Activated CD8-positive, alpha-beta memory T cell treated with anti-CD3 and anti-CD28 coated beads for 48 hours (primary cell): ENCODE data around the gene VEZF1.
"Not testable (repeated sequence)": the region's sequence is repeated elsewhere in the genome, so short reads cannot be mapped to it uniquely, and the experiment has no call there.

Experiments used
- DNase-seq, 3 experiments: peaks; one replicate each; pipeline ENCODE4 v3.0.0-alpha.2; 2020; ENCODE audit warnings: low read depth in 2 of 3, low spot score in 2 of 3

VEZF1 gene

DNA sequence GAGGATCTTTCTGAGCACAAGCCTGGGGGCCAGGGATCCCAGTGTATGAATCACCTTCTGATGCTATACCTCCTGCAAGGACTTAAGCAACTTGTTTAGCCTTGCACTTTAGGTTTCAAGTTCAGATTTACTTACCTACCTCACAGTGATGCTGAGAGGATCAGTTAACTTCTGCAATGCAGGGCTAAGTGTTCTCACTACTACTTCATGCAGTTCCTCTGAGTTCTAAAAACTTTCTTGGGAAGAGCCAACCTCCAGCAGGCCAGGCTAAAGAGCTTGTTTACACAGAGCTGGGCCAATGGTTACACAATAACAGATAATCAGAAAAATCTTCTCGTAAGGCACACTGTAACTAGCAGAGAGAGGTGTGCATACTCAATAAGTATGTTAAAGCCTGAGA is 13.0 kb downstream of the VEZF1 start:
- no peak for DNase-seq

DNA sequence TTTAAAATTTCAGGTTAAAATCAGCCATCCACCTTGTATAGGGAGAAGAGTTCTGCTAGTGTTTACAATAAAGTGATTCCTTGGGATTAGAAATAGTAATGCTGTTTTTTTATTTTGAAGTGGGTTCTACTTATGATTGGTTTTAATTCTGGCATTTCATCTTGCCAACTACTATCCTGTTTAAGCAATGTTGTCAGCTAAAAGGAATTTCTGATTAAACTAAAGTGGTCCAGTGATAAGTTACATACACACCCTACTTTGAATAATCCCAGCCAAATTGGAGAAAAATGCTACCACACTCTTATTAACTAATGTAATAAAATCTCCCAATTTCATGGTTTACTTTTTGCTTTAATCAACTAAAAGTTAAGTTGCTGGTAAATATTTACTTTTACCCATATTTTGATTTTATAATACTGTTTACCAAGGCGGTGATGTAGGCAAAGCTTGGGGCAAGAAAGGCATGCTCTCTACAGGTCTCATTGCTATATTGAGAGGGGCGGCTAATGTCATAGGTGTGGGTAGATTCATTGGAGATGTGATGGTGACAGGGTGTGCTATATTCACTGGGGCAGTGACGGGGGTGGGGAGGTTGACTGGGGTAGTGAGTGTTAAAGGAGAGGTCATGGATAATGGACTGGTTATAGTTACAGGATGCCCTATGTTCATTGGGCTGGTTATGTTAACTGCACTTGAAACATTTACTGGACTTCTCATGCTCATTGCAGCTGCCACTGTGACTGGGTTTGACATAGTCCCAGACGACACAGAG is 13.8 kb downstream of the VEZF1 start:
- not testable (repeated sequence) for DNase-seq

DNA sequence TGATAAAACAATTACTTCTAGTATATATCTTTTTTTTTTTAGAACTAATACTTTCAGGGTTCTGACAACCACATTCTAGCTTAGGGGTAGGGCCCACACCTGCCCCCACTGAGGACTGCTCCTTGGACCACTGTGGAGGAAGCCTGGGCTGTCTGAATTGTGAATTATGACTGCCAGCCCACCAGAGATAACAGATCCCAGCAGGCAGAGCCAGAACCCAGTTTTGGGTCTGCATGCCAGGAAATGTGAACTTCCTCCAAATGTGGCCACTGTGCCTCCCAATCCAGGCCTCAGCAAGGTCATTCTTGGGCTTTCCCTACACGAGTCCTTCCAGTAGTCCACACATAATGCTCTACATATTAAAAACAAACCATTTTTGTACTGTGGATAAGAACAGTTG is 15.9 kb downstream of the VEZF1 start:
- no peak for DNase-seq

DNA sequence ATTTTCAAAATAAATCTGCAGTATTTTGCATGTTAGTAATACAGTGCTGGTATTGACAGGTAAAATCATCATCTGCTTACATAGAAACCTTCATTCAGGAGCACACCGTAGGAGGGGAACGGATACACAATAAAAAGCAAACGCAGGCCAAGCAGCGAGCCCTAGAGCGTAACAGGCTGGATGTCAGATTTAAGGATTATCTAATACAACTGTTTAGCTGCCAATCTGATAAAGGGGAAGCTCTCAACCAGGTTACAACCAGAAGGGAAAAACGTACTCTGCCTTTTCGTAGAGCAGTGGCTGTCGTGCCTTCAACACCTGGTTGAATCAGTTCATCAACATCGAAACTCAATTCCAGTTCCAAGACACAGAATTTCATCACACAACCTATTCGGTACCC is 16.5 kb downstream of the VEZF1 start:
- DNase-seq: no peak

DNA sequence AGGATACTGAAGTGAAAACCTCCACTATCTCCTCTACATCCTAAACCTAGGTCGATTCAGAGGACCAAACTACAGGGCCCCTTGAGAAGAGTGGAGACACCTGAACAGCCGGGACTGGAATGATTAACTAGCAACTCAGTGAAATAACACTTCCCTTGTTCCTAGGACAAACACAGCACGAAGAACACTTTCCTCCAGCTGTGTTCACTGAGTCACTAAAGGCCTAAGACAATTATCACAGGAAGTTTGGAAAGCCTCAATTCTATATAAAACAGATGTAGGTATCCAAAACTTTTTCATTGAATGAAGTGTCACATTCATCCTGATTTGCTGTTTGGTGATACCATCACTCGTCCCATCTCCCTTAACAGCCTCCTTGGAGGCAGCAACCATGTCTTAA is 17.3 kb downstream of the VEZF1 start:
- DNase-seq: no peak

DNA sequence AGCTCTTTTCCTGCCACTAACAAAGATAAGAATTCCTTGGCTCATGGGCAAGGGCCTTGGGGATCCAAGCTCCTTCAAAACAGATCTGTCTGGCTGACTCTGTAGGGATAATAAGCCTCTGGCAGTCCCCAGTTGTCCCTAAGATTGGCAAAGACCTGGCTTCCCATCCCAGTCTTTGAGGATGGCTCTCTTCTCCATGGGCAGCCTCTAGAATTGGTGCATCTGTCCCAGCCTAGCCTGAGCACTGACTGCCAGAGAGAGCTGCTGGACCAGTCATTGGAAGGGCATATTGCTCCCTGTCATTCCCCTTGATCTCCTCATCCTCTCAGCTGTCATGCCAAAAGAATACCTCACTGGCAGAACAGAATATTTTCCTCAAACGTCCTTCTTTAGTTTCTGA is 19.6 kb downstream of the VEZF1 start:
- no peak for DNase-seq

DNA sequence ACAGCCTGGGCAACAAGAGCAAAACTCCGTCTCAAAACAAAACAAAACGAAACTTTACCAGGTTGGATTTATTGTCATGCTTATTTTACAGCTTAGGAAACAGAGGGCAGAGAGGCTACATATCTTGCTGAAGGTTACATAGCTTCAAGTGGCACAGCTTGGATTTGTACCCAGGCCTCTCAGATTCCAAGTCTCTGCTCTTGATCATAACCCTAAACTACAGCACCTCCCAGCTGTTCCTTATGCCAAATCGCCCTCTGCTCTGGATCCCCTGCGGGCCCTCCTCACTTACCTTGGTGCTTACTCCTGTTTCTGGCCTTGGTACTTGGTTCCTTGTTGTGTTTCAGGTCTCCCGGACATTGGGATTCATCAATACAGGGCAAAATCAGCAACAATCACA is 21.2 kb downstream of the VEZF1 start:
- DNase-seq: no peak

DNA sequence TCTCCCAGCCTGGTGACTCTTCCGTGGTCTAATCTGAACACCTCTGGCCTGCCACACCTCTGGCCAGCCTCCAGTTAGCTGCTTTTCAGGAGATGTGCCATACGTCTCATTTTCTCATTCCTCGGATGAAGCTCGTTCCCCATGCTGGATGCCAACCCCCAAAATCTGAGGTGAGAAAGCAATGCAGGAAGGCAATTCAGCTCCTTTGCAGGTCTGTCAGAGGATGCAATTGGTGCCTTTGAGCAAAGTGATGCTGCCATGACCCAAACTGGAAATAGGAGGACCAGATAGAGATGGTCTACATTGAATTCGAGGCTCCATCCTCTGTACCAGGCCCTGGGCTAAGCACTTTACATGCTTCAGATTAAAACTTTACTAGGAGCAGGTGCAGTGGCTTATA is 21.8 kb downstream of the VEZF1 start:
- no peak for DNase-seq

DNA sequence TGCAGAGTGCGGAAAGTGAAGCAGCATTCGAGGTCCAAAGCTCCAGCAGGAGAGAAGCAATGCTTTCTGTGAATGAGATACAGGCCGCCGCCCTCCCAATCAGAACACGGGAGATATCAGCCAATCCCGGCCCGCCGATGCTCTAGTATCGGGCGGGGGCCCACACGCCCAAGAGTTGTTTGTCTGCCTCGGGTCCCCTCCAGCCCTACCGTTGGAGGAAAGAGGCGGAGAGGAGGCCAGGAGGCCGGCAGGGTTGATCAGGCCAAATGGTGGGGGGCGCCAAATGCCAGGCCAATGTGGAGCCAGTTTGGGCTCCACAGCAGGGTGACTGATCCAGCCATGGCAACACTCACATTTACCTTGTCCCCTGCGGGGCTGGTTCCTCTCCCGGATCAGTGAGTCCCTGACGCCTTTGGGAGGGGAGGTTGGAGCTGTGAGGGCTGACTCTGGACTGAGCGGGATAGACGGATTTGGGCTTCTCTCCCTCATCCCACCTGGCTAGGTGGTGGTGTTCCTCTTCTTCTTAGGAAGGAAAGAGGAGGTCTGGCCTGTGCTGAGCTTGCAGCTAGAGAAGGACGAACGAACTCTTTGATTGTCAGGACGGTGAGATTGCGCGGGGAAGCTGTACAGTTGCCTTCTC is 22.4 kb downstream of the VEZF1 start:
- no peak for DNase-seq

DNA sequence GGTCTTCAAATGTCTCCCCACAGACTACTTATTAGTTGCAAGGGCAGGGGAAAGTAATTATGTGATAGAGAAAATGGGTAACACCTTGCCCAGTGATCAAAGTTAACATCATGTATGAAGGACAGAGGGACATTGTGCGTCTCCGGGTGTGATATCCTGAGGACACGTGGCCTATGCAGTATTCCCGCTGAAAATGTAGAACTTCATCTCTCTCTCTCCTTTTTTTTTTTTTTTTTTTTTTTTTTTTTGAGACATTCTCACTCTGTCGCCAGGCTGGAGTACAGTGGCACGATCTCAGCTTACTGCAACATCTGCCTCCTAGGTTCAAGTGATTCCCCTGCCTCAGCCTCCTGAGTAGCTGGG is 24.9 kb downstream of the VEZF1 start:
- no peak for DNase-seq

DNA sequence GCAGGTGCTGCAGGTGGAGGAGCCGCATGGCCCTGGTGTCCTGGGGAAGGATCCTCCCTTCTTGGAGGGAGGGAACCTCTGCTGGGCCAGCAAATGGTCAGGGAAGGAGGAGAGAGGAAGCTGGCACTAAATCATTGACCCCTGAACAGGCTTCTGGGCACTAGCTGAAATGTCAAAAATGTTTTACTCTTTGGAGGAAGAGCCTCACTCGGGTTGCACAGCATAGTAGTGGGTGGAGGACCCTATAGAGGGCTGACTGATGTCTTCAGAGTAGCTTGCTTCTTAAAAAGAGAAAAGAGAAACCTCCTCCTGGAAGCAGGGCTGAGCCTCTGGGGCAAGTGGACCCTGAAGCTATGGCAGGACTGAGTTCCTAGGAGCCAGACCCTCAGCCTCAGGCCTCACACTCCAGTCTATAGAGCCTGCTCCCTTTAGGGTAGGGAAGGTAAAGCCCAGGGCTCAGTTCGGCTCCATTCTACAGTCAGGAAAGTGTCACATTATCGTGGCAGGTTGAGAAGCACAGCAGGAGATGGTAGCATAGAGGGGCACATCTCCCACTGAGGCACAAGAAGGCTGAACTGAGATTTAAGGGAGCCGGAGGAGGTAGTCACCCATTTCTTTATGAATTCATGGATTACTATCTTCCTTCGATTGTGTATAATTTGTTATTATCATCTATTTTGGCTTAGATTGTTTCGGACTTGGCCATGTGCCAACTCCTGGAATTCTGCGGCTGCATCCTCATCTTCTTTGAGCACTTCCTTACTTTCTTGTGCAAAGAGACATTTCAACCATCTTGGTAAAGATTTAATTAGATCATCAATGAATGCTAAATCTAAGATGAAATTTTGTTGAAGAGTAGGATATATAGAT is 25.5 kb downstream of the VEZF1 start:
- no peak for DNase-seq

DNA sequence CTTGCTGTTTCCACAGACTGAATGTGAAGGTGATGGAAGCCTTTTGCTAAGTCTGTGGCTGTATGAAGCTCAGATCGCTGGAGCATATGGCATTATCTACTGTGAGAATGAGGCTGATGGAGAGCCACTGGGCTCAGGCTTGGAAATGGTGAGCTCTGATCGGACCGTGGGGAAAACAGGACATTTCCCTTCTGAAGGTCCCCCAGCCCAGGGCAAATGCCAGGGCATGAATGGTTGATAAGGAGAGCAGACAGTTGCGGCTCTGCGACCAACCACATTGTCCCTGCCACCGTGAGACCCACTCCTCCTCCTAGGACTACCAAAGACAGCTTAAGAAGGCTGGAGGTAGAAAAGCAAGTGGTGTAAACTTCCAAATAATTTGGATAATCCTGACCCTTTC is 28.1 kb downstream of the VEZF1 start:
- DNase-seq: no peak

DNA sequence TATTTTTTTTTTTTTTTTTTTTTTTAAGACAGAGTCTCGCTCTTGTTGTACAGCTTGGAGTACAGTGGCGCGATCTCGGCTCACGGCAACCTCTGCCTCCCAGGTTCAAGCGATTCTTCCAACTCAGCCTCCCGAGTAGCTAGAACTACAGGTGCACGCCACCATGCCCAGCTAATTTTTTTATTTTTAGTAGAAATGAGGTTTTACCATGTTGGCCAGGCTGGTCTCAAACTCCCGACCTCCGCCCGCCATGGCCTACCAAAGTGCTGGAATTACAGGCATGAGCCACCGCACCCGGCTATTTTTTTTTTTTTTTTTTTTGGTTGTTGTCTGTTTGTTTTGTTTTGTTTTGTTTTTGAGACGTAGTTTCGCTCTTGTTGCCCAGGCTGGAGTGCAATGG is 29.7 kb downstream of the VEZF1 start:
- DNase-seq: not testable (repeated sequence)

DNA sequence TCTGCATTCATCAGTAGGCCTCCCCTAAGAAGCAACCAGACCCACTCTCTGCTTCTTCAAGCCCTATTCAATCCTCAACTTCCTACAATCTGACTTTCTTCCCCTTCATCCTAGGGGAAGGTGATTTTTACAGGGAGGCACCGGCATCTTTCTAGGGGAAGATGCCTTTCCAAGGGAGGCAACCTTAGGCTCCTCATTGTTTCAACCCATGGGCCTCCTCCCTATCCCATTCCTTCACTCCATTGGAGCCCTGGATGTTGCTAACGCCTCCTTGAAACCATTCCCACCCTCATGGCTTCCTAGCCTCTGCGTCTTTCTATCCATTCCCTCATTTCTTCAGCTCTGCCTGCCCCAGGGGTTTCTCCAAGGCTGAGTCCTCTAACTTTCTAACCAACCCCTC is 30.2 kb downstream of the VEZF1 start:
- DNase-seq: no peak

DNA sequence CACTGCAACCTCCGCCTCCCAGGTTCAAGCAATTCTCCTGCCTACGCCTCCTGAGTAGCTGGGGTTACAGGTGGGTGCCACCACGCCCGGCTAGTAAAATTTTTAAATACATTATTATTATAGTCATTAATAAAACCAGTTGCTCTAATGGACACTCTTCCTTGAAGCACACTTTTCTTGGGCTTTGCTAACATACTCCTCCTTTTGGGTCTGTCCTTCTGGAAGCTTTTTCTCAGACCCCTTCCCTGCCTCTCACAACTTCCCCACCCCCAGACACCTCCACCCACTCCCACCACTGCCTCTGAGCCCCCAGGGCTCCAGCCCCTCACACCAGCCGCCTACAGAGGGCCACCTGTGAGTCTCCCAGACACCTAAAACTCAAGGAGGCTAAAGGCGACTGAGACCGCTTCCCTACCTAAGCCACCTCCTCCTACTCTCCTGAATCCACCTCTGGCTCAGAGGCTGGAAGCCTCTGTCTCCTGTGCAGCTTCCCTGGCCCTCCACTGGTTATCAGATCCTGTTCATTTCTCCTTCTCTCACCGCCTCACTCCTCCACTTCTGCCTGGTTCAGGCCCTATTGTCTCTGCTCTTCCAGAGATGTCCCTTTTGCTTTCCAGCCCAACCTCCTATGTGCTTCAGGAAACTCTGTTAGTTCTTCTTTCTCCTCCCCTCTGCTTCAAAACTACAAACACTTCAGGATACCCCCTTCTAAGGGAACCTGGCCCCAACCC is 30.8 kb downstream of the VEZF1 start:
- DNase-seq: no peak

DNA sequence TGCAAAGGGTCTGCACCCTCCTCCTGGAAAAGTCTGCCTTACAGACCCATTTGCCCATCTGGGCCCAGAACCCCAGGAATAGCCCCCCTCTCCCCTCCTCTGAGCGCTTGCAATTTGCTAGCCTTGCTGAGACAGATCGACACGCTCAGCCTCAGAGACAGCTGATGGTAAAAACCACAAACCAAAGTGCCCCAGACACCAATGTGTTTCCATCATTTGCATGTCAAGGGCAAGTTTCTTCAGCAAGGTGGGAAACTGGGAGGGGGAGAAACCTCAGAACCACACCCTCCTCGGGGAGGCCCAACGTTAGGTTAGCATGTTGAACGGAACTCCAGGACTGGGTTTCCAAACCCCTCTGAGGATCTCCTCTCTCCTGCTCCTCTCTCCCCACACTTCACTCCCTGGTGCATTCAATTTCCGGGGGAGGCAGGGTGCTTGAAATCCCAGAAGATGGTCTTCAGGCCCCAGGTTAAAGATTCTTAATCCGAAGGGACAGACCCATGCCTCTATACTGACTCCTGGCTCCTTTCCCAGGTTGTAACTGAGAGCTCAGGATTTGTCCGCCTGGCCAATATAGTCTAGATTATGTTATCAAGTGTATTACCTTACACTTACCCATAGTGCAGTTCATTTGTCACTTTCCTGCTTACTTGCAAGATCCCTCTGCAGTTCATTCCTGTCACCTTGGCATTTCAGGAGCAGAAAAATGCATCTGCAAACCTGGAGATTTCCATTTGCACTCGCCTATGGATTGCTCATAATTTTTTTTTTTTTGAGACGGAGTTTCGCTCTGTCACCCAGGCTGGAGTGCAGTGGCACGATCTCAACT is 31.5 kb downstream of the VEZF1 start:
- no peak for DNase-seq

DNA sequence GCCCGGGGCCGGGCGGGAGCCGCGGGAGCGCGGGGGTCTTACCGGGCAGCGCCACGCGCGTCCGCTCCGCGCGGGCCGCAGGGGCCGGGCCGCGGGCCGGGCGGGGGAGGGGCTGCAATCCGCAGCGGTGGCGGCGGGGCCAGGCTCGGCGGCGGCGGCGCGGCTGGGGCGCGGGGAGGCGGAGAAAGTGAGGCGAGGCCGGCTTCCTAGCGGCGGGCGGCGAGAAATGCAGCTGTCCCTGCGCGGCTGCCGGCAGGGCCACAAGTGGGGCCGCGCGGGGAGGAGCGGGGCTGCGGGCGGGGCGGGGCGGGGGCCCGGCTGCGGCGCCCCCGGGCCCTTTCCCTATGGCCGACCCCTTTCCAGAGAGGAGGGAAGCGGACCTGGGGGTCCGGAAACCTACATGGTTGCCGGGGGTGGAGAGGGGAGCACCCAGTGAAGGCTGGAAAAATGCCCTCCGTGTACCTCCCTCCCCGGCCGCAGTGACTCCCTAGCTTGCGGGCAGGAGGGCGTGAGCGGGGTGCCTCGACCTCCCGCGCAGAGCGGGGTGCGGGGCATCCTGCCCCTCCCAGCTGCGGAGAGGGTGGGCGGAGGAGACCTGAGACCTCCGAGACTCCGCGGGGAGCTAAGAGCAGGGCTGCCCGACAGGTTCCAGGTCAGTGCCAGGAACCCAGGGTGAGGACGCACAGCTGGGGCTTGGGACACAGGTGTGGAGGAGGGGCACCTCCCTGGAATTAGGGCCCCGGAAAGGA is 32.7 kb downstream of the VEZF1 start, which contains the start of gene CUEDC1:
CUEDC1 (minus strand) TSS at position 230 of the 749 bp plus-strand sequence. CDS start 69,848 bp downstream, outside the sequence.
- DNase-seq: peak in 1 of 3 experiments; percentile 45

DNA sequence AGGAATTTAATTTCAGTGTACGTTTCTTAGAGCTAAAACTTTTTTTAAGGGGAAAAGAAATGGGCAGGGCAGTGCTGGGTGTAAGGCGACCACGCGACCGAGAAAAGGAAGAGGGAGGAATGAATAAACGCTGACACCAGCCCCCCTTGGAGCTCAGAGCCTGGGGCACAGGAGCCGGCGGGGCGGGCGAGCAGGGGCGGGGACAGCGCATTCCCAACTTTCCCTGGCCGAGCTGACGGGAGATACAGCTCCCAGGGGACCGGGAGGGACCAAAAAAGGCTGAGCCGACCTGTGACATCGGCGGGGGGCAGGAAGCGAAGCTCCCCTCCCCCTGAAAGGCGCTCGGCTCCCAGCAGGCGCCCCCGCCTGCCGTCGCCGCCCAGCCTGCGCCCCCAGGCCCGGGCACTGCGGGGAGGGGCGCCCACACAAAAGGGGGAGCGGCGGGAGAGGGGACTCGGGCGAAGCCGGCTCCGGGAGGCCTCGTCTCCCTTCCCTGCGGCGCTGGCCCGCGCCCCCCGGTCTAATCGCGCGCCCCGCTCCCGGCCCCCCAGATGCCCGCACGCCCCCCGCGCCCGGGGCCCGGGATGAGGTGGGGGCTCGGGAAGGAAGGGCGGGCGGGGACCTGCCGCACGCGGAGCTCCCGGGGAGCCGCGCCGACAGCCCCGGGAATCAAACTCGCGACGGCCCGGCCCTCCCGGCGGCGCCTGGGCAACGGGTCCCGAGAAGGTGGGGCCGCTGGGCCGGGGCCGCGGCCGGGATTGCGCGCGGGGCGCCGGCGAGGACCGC is 33.5 kb downstream of the VEZF1 start:
- DNase-seq: no peak
